OCI-LY7 (cell line): ENCODE measurements around the gene TNFSF13. TPM values are rescaled to one million over a fixed set of nuclear protein-coding genes. Genes with fewer than 3 reads are reported as not detected.

Source experiments
- Bru-seq: library from RNA; stranded (reverse); fragments of 400-500 nt; gene quantifications from one replicate; lab custom pipeline; 2021; lab: Mats Ljungman, UMichigan
- BruChase-seq, 2 experiments: library from RNA; stranded (reverse); fragments of 400-500 nt; gene quantifications; one replicate each; lab custom pipeline; 2021; lab: Mats Ljungman, UMichigan
- BruUV-seq: library from RNA; stranded (reverse); fragments of 400-500 nt; replicated peaks from 2 replicates; lab custom pipeline; 2021; lab: Mats Ljungman, UMichigan
- CTCF ChIA-PET: fragments of 300-600 bp; sonication (Branson Sonifier 250); formaldehyde crosslinking; loops from one replicate; lab custom pipeline; 2022; ENCODE audit warnings: antibody characterized with exemption; ENCODE audit not compliant: unreplicated experiment; lab: Charles Lee
- POLR2A ChIA-PET: fragments of 300-600 bp; sonication (Branson Sonifier 250); formaldehyde crosslinking; loops from one replicate; lab custom pipeline; 2022; ENCODE audit warnings: antibody characterized with exemption; lab: Charles Lee
- DNase-seq: peaks from one replicate; pipeline ENCODE4 v3.0.0-alpha.2; 2015; ENCODE audit warnings: low spot score
- H2AFZ ChIP-seq: fragments of 200-600 bp; sonication (generic), shearing (Covaris generic); 2 replicates; pipeline ENCODE4 v1.6.1; 2014; ENCODE audit warnings: mild to moderate bottlenecking, antibody characterized with exemption, low read length, moderate library complexity
- H3K27ac ChIP-seq: fragments of 200-600 bp; sonication (generic); 2 replicates; pipeline ENCODE4 v1.5.1; 2014; ENCODE audit warnings: mixed run types, low read depth, mild to moderate bottlenecking, moderate library complexity, low read length, inconsistent platforms; ENCODE audit not compliant: poor library complexity, severe bottlenecking
- H3K36me3 ChIP-seq: fragments of 200-600 bp; sonication (generic); 2 replicates; pipeline ENCODE4 v1.6.1; 2014; ENCODE audit warnings: mild to moderate bottlenecking, antibody characterized with exemption, low read length, moderate library complexity, mixed read lengths; ENCODE audit not compliant: insufficient read depth
- H3K4me1 ChIP-seq: fragments of 200-600 bp; sonication (generic); 2 replicates; pipeline ENCODE4 v1.5.1; 2014; ENCODE audit warnings: mild to moderate bottlenecking, low read length; ENCODE audit not compliant: insufficient read depth, poor library complexity, severe bottlenecking
- H3K4me2 ChIP-seq: fragments of 200-600 bp; sonication (generic); 2 replicates; pipeline ENCODE4 v1.6.1; 2014; ENCODE audit warnings: mild to moderate bottlenecking, low read length
- H3K4me3 ChIP-seq: fragments of 200-600 bp; sonication (generic); 2 replicates; pipeline ENCODE4 v1.5.1; 2014; ENCODE audit warnings: mild to moderate bottlenecking, low read depth, low read length; ENCODE audit not compliant: poor library complexity, severe bottlenecking
- H3K79me2 ChIP-seq: fragments of 200-600 bp; sonication (generic); 2 replicates; pipeline ENCODE4 v1.6.1; 2016; ENCODE audit warnings: low read depth, mild to moderate bottlenecking, low read length, moderate library complexity, mixed read lengths; ENCODE audit not compliant: insufficient read depth
- H3K9me2 ChIP-seq: fragments of 200-600 bp; sonication (generic); 2 replicates; pipeline ENCODE4 v1.6.1; 2016; ENCODE audit warnings: mild to moderate bottlenecking, low read length, mixed read lengths; ENCODE audit not compliant: insufficient read depth
- H3K9me3 ChIP-seq: fragments of 200-600 bp; sonication (generic); 2 replicates; pipeline ENCODE4 v1.6.1; 2014; ENCODE audit warnings: mild to moderate bottlenecking, mixed run types, low read length, mixed read lengths
- H4K20me1 ChIP-seq: fragments of 200-600 bp; sonication (generic); 2 replicates; pipeline ENCODE4 v1.6.1; 2014; ENCODE audit warnings: mild to moderate bottlenecking, antibody characterized with exemption, low read length, moderate library complexity, mixed read lengths; ENCODE audit not compliant: insufficient read depth
- EZH2phosphoT487 ChIP-seq: fragments of 200-600 bp; sonication (generic); IDR thresholded peaks from 2 replicates; pipeline ENCODE4 v1.6.1; 2018; ENCODE audit warnings: low read depth, borderline replicate concordance, mild to moderate bottlenecking, mixed run types, antibody characterized with exemption, low read length, moderate library complexity, mixed read lengths
- intact Hi-C: fragments of 100-400 bp; cut with micrococcal nuclease; formaldehyde crosslinking; loops from one replicate; pipeline ENCODE4 v1.10.0; 2022; ENCODE audit not compliant: unreplicated experiment
- long read RNA-seq: library from polyadenylated mRNA; stranded (forward); transcript quantifications from one replicate; pipeline ENCODE4 v2.0.0, GENCODE V29; 2022
- total RNA-seq, 2 experiments: library from RNA; depleted of rRNA in 1 of 2; stranded (reverse); fragments of >200 nt in 1 of 2; shearing (Covaris generic) in 1 of 2; gene quantifications; 2 replicates each; pipeline ENCODE4 v1.2.3, GENCODE V29; 2014 to 2022
- TF ChIP-seq, protein P1 (sequence below): fragments of 200-600 bp; sonication (generic); conservative IDR thresholded peaks from 2 replicates; pipeline ENCODE4 v1.5.1; 2014; ENCODE audit warnings: mild to moderate bottlenecking, antibody characterized with exemption, low read length, moderate library complexity, mixed read lengths

The TNFSF13 gene, protein sequence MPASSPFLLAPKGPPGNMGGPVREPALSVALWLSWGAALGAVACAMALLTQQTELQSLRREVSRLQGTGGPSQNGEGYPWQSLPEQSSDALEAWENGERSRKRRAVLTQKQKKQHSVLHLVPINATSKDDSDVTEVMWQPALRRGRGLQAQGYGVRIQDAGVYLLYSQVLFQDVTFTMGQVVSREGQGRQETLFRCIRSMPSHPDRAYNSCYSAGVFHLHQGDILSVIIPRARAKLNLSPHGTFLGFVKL
- 0.49 and 0.98 TPM in 2 replicates for total RNA-seq (2014; rRNA removed; shearing (Covaris generic))
- total RNA-seq (2022) = 4.8 and 6.0 TPM in 2 replicates
- percentile 34 among the genes with signal in this experiment for Bru-seq, nascent RNA
- BruChase-seq, experiment 1, labeled RNA remaining after a 6-hour chase = percentile 58 among the genes with signal in this experiment
- BruChase-seq, experiment 2, labeled RNA remaining after a 2-hour chase = percentile 44 among the genes with signal in this experiment
- long read RNA-seq, partial matches to known transcripts = 0 of 5 reads
- long read RNA-seq, other reads (novel, unspliced or antisense) = 4 of 5 reads

- DNase-seq = no peak
- ChIA-PET POLR2A (interaction anchor here (0.7 to 0.9 kb wide), 2 partner anchors 33 to 189 kb away, joined by 3 read pairs; no protein-coding TSS in a partner anchor), CTCF (no interaction called here)
- Histone ChIP-seq H2AFZ (peak within 1 kb of the TSS; percentile 12; the same call in 1 of the 2 replicates), H3K9me2 (no peaks in the 10 kb centered on the region), H3K9me3 (no peaks in the 10 kb centered on the region), H4K20me1 (no peaks in the 10 kb centered on the region), H3K4me1 (peaks cover 40% of the 10 kb centered on the region), H3K79me2 (peaks cover 19% of the 10 kb centered on the region; the same call in 1 of the 2 replicates), H3K27ac (no peak within 1 kb of the TSS), H3K4me3 (no peak within 1 kb of the TSS), H3K36me3 (peaks cover 6% of the 10 kb centered on the region; the same call in 1 of the 2 replicates), H3K4me2 (peak within 1 kb of the TSS; percentile 74)
- TF ChIP-seq, protein P1, sequence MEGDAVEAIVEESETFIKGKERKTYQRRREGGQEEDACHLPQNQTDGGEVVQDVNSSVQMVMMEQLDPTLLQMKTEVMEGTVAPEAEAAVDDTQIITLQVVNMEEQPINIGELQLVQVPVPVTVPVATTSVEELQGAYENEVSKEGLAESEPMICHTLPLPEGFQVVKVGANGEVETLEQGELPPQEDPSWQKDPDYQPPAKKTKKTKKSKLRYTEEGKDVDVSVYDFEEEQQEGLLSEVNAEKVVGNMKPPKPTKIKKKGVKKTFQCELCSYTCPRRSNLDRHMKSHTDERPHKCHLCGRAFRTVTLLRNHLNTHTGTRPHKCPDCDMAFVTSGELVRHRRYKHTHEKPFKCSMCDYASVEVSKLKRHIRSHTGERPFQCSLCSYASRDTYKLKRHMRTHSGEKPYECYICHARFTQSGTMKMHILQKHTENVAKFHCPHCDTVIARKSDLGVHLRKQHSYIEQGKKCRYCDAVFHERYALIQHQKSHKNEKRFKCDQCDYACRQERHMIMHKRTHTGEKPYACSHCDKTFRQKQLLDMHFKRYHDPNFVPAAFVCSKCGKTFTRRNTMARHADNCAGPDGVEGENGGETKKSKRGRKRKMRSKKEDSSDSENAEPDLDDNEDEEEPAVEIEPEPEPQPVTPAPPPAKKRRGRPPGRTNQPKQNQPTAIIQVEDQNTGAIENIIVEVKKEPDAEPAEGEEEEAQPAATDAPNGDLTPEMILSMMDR = no peak
- no peak for TF ChIP-seq EZH2phosphoT487
- intact Hi-C loops = no loop called here
- BruUV-seq = no TSS peak
These were observed at the start of gene TNFSF13 for GRCh38 chr17:7558544-7559319. TNFSF13 (plus strand) TSS chr17:7558750; CDS start chr17:7559040, 290 bp downstream.

DNA sequence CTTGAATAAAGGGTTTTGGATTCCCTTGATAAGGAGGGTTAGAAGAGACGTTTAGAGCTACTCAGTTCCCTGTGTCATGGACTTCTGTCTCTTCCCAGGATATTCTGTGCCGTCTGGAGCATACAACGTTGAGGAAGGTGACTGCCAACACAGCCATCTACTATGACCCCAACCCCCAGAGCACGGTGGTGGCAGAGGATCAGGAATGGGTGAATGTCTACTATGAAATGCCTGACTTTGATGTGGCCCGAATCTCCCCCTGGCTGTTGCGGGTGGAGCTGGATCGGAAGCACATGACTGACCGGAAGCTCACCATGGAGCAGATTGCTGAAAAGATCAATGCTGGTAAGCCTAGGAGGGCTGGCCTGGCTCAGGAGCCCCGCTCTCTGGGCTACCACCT is 49.7 kb upstream of the TNFSF13 start:
- Histone ChIP-seq H3K9me2 (no peaks in the 10 kb centered on the region), H3K4me1 (no peaks in the 10 kb centered on the region), H3K4me2 (no peak overlapping the region), H3K9me3 (no peaks in the 10 kb centered on the region), H3K4me3 (no peak overlapping the region), H4K20me1 (no peaks in the 10 kb centered on the region), H3K79me2 (no peaks in the 10 kb centered on the region), H2AFZ (no peak overlapping the region), H3K27ac (no peak overlapping the region), H3K36me3 (peaks cover 99% of the 10 kb centered on the region)
- BruUV-seq = no TSS peak
- CTCF ChIA-PET = no interaction called here
- POLR2A ChIA-PET = interaction anchor here (0.6 to 1.2 kb wide), 3 partner anchors 10 to 136 kb away, joined by 3 to 5 read pairs (median 3); partner anchors contain the start of gene TMEM256
- intact Hi-C loops = no loop called here
- no peak for DNase-seq
- TF ChIP-seq EZH2phosphoT487 = no peak
- TF ChIP-seq, protein P1 = no peak
